ENCODE results near the gene PEX14.

GRCh38 chr1:10494418-10494753, 19.6 kb downstream of the PEX14 start:
- no peak for TF ChIP-seq CTCF (IDR thresholded peaks at IDR 0.05)
- no peak for TF ChIP-seq POLR2A (IDR thresholded peaks at IDR 0.05)
- TF ChIP-seq POLR2AphosphoS5 (IDR thresholded peaks at IDR 0.05) = no peak

Data from breast epithelium (tissue), 3 donors.